Measurements from ENCODE around the gene TPSG1.

TPSG1 gene

GRCh38 chr16:1212616-1213194 lies 12.4 kb downstream of the TPSG1 start:
- H3K4me3 ChIP-seq (ENCODE audit: extremely low read depth, insufficient read depth, low read length, poor library complexity, severe bottlenecking) = no peak overlapping the region
- 96 to 97% methylated on average over 39 to 40 of the region's 40 CpGs for WGBS, 2 experiments (ENCODE audit: insufficient coverage in 2 of 2)
- H3K27ac ChIP-seq (ENCODE audit: low read depth, low read length, severe bottlenecking) = no peak overlapping the region
- H3K9me3 ChIP-seq (ENCODE audit: control insufficient read depth, low read length) = no peaks in the 10 kb centered on the region
- H3K4me1 ChIP-seq (ENCODE audit: control insufficient read depth, insufficient read depth, low read length, poor library complexity, severe bottlenecking) = no peaks in the 10 kb centered on the region
- no peaks in the 10 kb centered on the region for H3K36me3 ChIP-seq (ENCODE audit: control insufficient read depth, insufficient read depth, low read length)

- Histone ChIP-seq H3K4me3 (ENCODE audit: extremely low read depth, insufficient read depth, low read length, poor library complexity, severe bottlenecking) (no peak overlapping the region), H3K4me1 (ENCODE audit: control insufficient read depth, insufficient read depth, low read length, poor library complexity, severe bottlenecking) (no peaks in the 10 kb centered on the region), H3K36me3 (ENCODE audit: control insufficient read depth, insufficient read depth, low read length) (no peaks in the 10 kb centered on the region), H3K9me3 (ENCODE audit: control insufficient read depth, low read length) (no peaks in the 10 kb centered on the region), H3K27ac (ENCODE audit: low read depth, low read length, severe bottlenecking) (no peak overlapping the region)
- WGBS, 2 experiments (ENCODE audit: insufficient coverage in 2 of 2) = 95 to 97% methylated on average over 57 to 65 of the region's 65 CpGs
These were observed 13.4 kb downstream of the TPSG1 start for GRCh38 chr16:1211451-1212268.

GRCh38 chr16:1210461-1210860 lies 14.6 kb downstream of the TPSG1 start:
- 92 to 95% methylated on average over 16 to 17 of the region's 23 CpGs for WGBS, 2 experiments (ENCODE audit: insufficient coverage in 2 of 2)
- no peaks in the 10 kb centered on the region for H3K36me3 ChIP-seq (ENCODE audit: control insufficient read depth, insufficient read depth, low read length)
- H3K4me3 ChIP-seq (ENCODE audit: extremely low read depth, insufficient read depth, low read length, poor library complexity, severe bottlenecking) = no peak overlapping the region
- no peaks in the 10 kb centered on the region for H3K4me1 ChIP-seq (ENCODE audit: control insufficient read depth, insufficient read depth, low read length, poor library complexity, severe bottlenecking)
- H3K9me3 ChIP-seq (ENCODE audit: control insufficient read depth, low read length) = no peaks in the 10 kb centered on the region
- no peak overlapping the region for H3K27ac ChIP-seq (ENCODE audit: low read depth, low read length, severe bottlenecking)

- no peaks in the 10 kb centered on the region for H3K36me3 ChIP-seq (ENCODE audit: control insufficient read depth, insufficient read depth, low read length)
- no peak overlapping the region for H3K4me3 ChIP-seq (ENCODE audit: extremely low read depth, insufficient read depth, low read length, poor library complexity, severe bottlenecking)
- H3K9me3 ChIP-seq (ENCODE audit: control insufficient read depth, low read length) = no peaks in the 10 kb centered on the region
- no peaks in the 10 kb centered on the region for H3K4me1 ChIP-seq (ENCODE audit: control insufficient read depth, insufficient read depth, low read length, poor library complexity, severe bottlenecking)
- WGBS, 2 experiments (ENCODE audit: insufficient coverage in 2 of 2) = 95 to 97% methylated on average over 33 to 41 of the region's 43 CpGs
- H3K27ac ChIP-seq (ENCODE audit: low read depth, low read length, severe bottlenecking) = no peak overlapping the region
These were observed 16.0 kb downstream of the TPSG1 start for GRCh38 chr16:1209081-1209480.

GRCh38 chr16:1208239-1208830 lies 16.7 kb downstream of the TPSG1 start:
- Histone ChIP-seq H3K27ac (ENCODE audit: low read depth, low read length, severe bottlenecking) (no peak overlapping the region), H3K36me3 (ENCODE audit: control insufficient read depth, insufficient read depth, low read length) (no peaks in the 10 kb centered on the region), H3K9me3 (ENCODE audit: control insufficient read depth, low read length) (no peaks in the 10 kb centered on the region), H3K4me1 (ENCODE audit: control insufficient read depth, insufficient read depth, low read length, poor library complexity, severe bottlenecking) (no peaks in the 10 kb centered on the region), H3K4me3 (ENCODE audit: extremely low read depth, insufficient read depth, low read length, poor library complexity, severe bottlenecking) (no peak overlapping the region)
- 91 to 95% methylated on average over 19 to 21 of the region's 22 CpGs for WGBS, 2 experiments (ENCODE audit: insufficient coverage in 2 of 2)

- WGBS, 2 experiments (ENCODE audit: insufficient coverage in 2 of 2) = 90 to 100% methylated on average over 7 to 11 of the region's 16 CpGs
- H3K27ac ChIP-seq (ENCODE audit: low read depth, low read length, severe bottlenecking) = no peak overlapping the region
- no peaks in the 10 kb centered on the region for H3K36me3 ChIP-seq (ENCODE audit: control insufficient read depth, insufficient read depth, low read length)
- H3K9me3 ChIP-seq (ENCODE audit: control insufficient read depth, low read length) = no peaks in the 10 kb centered on the region
- no peak overlapping the region for H3K4me3 ChIP-seq (ENCODE audit: extremely low read depth, insufficient read depth, low read length, poor library complexity, severe bottlenecking)
- no peaks in the 10 kb centered on the region for H3K4me1 ChIP-seq (ENCODE audit: control insufficient read depth, insufficient read depth, low read length, poor library complexity, severe bottlenecking)
These were observed 18.3 kb downstream of the TPSG1 start for GRCh38 chr16:1206786-1207185.

- 84 to 90% methylated on average over 7 to 9 of the region's 9 CpGs for WGBS, 2 experiments (ENCODE audit: insufficient coverage in 2 of 2)
These were observed 18.7 kb downstream of the TPSG1 start for GRCh38 chr16:1206326-1206725.

GRCh38 chr16:1204933-1205332 lies 20.1 kb downstream of the TPSG1 start:
- H3K4me3 ChIP-seq (ENCODE audit: extremely low read depth, insufficient read depth, low read length, poor library complexity, severe bottlenecking) = no peak overlapping the region
- WGBS, 2 experiments (ENCODE audit: insufficient coverage in 2 of 2) = 94 to 95% methylated on average over 10 to 13 of the region's 21 CpGs
- H3K27ac ChIP-seq (ENCODE audit: low read depth, low read length, severe bottlenecking) = no peak overlapping the region
- H3K9me3 ChIP-seq (ENCODE audit: control insufficient read depth, low read length) = no peaks in the 10 kb centered on the region
- H3K36me3 ChIP-seq (ENCODE audit: control insufficient read depth, insufficient read depth, low read length) = no peaks in the 10 kb centered on the region
- H3K4me1 ChIP-seq (ENCODE audit: control insufficient read depth, insufficient read depth, low read length, poor library complexity, severe bottlenecking) = no peaks in the 10 kb centered on the region

More at GRCh38 chr16:1206326-1206725, 18.7 kb downstream of the TPSG1 start:
- Histone ChIP-seq H3K36me3 (ENCODE audit: control insufficient read depth, insufficient read depth, low read length) (no peaks in the 10 kb centered on the region), H3K27ac (ENCODE audit: low read depth, low read length, severe bottlenecking) (no peak overlapping the region), H3K4me1 (ENCODE audit: control insufficient read depth, insufficient read depth, low read length, poor library complexity, severe bottlenecking) (no peaks in the 10 kb centered on the region), H3K9me3 (ENCODE audit: control insufficient read depth, low read length) (no peaks in the 10 kb centered on the region), H3K4me3 (ENCODE audit: extremely low read depth, insufficient read depth, low read length, poor library complexity, severe bottlenecking) (no peak overlapping the region)

GRCh38 chr16:1202274-1202673 lies 22.8 kb downstream of the TPSG1 start:
- no peaks in the 10 kb centered on the region for H3K4me1 ChIP-seq (ENCODE audit: control insufficient read depth, insufficient read depth, low read length, poor library complexity, severe bottlenecking)
- H3K36me3 ChIP-seq (ENCODE audit: control insufficient read depth, insufficient read depth, low read length) = no peaks in the 10 kb centered on the region
- no peak overlapping the region for H3K27ac ChIP-seq (ENCODE audit: low read depth, low read length, severe bottlenecking)
- WGBS, 2 experiments (ENCODE audit: insufficient coverage in 2 of 2) = 95 to 96% methylated on average over 16 to 18 of the region's 18 CpGs
- H3K4me3 ChIP-seq (ENCODE audit: extremely low read depth, insufficient read depth, low read length, poor library complexity, severe bottlenecking) = no peak overlapping the region
- no peaks in the 10 kb centered on the region for H3K9me3 ChIP-seq (ENCODE audit: control insufficient read depth, low read length)

GRCh38 chr16:1201444-1201843 lies 23.6 kb downstream of the TPSG1 start:
- WGBS, 2 experiments (ENCODE audit: insufficient coverage in 2 of 2) = 92 to 96% methylated on average over 25 of the region's 25 CpGs
- H3K27ac ChIP-seq (ENCODE audit: low read depth, low read length, severe bottlenecking) = no peak overlapping the region
- H3K36me3 ChIP-seq (ENCODE audit: control insufficient read depth, insufficient read depth, low read length) = no peaks in the 10 kb centered on the region
- H3K9me3 ChIP-seq (ENCODE audit: control insufficient read depth, low read length) = no peaks in the 10 kb centered on the region
- H3K4me1 ChIP-seq (ENCODE audit: control insufficient read depth, insufficient read depth, low read length, poor library complexity, severe bottlenecking) = no peaks in the 10 kb centered on the region
- no peak overlapping the region for H3K4me3 ChIP-seq (ENCODE audit: extremely low read depth, insufficient read depth, low read length, poor library complexity, severe bottlenecking)

Measured in mesodermal cell (in vitro differentiated cells).